HG03521 (cell line): Measurements from ENCODE around the gene CPNE5.

Experiments used
- ATAC-seq: cut with Tn5 transposase; IDR thresholded peaks from one replicate; pipeline ENCODE4 v1.9.1; 2021; ENCODE audit warnings: mild to moderate bottlenecking, moderate library complexity; ENCODE audit not compliant: unreplicated experiment

CPNE5 gene

DNA sequence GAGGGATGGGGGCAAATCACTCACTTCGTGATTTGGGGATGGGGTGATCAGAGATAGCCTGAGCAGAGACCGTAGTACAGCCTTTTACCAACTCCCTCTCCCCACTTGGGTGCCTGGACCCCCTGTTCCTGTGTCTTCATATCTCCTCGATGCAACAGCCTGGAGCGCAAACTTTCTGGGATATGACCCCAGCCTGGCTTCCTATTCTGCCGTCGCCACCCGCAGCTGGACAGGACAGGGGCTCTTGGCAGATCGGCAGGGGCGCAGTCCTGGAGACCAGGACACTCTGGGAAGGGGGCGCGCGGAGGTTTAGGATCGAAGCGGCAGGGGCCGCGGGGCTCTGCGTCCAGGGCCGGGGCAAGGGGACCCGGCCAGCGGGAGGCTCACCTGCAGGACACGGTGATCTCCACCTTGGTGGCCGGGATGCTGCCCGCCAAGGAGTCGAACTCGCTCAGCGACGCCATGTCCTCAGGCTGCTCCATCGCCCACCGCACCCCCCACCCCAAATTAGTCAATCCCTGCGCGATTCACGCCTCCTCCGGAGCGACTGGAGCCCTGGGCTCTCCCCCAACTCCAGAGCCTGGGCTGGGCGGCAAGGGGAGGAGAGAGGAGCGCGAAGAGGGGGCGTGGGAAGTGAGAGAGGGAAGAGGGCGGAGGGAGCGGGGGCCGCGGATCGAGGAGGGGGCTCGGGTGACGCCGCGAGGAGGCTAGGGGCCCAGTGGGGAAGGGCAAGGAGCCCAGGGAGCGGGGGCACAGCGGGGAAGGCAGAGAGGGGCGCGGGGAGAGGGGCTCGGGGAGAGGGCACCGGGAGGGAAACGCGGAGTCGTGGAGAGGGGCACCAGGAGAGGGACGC lies at the start of gene CPNE5:
Gene CPNE5 (minus strand): TSS at position 549 of the 853 bp plus-strand sequence. CDS start 67 bp downstream, at position 482.
- no peak for ATAC-seq

DNA sequence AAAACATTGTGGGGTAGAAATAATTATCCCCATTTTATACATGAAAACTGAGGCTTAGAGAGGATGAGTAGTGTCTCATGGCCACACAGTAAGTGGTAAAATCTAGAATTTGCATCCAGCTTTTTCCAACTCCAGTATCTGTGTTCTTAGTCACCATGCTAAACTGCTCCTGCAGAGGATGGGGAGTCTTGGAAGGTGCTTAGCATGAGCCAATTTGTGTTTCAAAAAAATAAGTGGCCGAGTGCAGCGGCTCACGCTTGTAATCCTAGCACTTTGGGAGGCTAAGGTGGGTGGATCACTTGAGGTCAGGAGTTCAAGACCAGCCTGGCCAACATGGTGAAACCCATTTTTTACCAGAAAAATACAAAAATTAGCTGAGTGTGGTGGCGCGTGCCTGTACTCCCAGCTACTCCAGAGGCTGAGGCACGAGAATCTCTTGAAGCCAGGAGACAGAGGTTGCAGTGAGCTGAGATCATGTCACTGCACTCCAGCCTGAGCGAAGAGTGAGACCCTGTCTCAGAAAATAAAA lies 48.9 kb upstream of the CPNE5 start:
- no peak for ATAC-seq

DNA sequence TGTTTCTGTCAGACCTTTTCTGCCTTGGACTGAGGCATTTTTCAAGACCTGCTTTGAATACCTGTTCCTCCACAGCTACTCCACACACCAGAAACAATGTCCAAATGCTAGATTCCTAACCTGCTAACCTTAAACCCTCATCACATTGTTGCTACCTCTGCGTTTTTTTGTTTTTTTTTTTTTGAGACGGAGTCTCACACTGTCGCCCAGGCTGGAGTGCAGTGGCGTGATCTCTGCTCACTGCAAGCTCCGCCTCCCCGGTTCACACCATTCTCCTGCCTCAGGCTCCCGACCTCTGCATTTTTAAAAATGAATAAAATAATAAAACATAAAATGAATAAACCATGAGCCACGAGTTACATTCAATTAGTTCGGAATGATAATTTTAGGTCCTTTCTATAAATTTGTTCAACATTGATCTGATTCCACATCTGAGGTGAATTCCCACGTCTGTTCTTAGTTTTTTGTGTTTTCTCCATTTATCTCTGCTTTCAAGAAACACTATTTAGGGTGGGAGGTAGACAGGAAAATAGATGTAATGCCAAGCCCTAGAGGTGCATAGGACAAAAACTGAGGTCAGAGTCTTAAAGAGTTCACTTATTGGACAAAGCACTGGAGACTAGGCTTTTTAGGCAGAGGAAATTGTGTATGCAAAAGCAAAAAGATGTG lies 47.8 kb upstream of the CPNE5 start:
- no peak for ATAC-seq

DNA sequence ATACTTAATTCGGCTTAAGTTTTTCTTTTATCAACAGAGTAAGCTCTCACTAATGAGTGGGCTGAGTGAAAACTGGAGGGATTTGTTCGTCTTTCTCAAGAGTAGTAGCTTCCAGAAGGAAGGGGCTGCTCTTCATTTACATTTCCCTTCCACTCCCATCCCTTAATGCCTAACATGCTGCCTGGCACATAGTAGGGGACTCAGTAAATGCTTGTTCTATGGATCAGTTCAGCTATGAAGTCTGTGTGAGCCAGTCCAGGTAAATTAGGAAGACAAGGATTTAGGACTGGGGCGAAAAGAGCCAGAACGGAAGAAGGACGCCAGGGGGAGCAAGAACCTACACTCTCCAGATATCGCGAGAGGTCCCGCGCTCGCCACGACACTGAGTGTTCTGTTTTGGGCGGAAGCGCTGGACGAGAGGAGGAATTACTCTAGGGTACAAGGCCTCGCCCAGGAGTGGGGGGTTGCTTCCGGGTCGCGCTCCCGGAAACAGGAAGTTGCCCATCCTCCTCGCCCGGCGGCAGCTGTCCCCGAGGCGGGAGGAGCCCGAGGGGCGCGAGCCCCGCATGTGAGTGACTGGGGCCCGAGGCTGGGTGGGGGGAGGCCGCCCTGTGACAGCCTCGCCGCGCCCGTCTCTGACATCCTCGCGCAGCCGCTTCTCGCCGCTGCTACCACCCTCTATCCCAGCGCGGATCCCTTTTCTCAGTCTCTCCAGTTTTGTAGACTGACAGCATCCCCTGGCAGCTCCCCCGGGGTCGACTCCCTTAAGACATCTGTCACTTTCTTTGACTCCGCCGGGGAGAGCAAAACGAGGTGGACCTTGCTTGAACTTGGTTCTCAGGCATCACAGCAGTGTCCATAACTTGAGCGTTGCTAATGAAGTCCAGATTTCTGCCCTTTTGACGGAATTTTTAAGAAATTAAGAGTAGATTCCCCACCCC lies 46.5 kb upstream of the CPNE5 start, which contains the start of gene C6orf89:
Gene C6orf89 (plus strand): TSS at position 492 of the 941 bp plus-strand sequence. CDS start 13,493 bp downstream, outside the sequence.
- peak; percentile 93 for ATAC-seq

DNA sequence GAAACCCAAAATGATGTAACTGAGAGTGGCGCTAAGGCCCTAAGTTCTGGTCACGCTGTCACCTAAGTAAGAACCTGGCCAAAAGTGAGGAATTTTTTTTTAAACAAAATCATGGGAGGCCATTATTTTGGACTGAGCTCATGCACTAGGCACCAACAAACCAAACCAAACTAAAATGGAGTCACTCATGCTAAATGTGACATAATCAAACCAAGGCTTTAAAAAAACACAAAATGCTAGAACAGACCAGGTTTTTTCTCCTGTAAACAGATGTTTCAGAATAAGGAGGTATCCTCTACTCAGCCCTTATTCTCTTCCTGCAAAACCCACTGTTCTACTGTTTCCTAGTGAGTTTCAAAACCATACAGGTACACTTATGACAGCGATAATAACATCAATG lies 45.4 kb upstream of the CPNE5 start:
- no peak for ATAC-seq

DNA sequence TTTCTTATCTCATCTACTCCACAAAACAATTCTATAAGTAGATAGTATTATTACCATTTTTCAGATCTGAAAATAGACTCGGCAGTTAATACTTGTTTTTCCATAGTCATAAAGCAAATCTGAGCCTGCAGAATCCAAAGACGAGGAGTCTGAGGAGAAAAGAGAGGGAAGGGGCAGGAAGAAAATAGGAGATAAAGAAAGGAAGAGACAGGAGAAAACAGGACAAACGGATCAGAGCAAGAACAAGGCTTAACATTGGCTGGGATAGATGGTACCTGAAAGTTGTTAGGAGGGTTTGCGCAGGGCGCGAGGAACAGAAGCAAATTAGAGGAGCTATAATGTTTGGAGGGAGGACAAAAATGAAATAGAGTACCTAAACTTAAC lies 36.0 kb upstream of the CPNE5 start:
- no peak for ATAC-seq

DNA sequence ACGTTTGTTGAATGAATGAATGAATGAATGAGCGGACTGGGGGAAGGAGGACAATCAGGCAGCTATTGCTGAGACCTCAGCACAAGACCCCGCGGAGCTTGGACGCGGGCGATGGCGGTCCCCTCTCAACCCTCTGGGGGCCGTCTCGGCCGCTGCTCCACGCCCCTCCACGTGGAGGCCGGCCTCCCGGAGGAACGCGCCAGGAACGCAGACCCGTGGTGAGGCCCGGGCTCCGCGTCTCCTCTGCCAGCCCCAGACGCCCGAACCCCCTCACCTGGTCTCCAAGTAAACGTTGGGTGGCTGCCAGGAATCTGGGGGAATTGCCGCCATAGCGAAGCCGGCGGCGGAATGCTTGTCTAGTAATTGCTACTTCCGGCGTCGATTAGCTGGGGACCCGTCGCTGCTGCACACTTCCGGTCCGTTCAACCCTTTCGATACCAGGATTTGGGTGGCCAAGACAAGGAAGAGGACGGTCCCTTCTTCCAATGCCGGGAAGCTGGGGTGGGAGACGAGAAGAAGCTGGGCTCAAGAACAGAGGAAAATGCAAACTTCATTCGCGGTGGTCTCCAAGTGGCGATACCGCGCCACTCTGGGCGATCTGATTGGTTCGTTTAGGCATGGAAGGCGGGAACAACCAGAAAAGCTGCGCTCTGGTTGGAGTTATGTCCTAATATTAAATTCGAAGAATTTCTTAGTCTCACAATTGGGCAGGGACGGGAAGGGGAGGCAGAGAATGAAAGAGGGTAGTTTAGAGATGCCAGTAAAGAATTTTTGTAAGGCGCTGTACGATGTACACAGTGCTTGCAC lies 35.4 kb upstream of the CPNE5 start, which contains the start of gene PPIL1:
Gene PPIL1 (minus strand): TSS at position 361 of the 807 bp plus-strand sequence. CDS start 31 bp downstream, at position 330.
- peak; percentile 72 for ATAC-seq

DNA sequence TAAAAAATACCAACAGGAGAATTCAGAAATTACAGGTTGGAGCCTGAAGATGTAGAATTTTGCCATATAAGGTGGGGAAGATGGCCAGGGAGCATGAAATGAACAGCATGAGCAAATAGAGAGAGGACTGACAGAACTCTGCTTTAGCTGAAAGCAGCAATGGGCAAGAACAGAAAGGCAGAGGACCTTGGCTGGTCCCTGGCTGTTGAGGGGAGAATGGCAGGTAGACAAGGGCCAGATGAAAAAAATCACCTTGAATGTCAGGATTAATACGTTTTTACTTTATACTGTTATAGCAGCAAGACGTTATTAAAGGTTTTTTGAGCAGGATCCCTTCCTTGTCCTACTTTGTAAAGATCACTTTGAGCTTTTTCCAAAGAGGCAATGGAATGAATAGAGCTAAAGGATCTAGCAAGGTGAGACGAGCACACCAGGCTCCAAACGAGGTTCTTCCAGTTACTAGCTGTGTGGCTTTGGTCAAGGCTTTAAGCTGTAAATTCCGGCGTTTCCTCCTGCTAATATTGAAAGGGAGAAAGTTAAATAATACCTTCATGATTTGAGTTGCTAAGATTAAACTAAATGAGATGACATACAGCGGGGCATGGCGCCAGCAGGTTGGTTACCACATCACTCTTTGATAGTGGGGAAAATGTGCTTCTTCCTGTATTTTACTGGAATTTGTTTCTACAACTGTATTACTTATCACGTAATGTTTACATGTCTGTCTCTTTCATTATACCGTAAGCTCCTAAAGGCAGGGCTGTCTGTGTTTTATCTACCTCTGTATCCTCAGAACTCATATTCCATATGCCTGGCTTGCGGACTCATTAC lies 34.6 kb upstream of the CPNE5 start:
- ATAC-seq, result no peak

DNA sequence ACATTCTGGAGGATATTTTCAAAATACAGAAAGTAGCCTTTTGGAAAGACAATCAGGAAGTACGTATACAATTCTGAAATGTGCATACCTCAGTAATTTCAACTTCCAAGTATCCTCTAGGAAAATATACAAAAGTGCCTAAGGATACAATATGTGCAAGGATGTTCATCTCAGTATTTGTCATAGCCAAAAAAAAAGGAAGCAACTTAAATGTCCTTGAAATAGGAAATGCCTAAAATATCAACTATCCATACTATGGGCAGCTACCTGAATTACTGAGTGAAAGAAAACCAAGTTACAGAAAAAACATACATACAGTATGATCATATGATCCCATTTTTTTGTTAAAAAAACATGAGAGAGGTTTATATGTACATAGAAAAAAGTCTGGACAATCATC lies 33.9 kb upstream of the CPNE5 start:
- ATAC-seq, result no peak

DNA sequence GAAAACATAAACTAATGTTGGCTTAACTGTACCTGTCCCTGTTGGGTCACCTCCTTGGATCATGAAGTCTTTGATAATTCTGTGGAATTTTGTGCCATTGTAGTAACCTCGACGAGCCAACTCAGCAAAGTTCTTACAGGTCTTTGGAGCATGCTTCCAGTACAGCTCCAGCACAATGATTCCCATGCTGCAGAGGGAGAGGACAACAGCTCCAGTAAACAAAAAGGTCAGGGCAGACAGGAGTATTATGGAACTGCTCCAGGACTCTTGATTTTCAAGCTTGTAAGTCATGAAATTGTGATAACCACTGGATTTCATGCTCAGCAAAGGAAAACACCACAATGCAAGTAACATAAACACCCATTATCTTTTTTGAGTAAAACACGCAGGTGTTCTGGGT lies 32.4 kb upstream of the CPNE5 start:
- no peak for ATAC-seq

DNA sequence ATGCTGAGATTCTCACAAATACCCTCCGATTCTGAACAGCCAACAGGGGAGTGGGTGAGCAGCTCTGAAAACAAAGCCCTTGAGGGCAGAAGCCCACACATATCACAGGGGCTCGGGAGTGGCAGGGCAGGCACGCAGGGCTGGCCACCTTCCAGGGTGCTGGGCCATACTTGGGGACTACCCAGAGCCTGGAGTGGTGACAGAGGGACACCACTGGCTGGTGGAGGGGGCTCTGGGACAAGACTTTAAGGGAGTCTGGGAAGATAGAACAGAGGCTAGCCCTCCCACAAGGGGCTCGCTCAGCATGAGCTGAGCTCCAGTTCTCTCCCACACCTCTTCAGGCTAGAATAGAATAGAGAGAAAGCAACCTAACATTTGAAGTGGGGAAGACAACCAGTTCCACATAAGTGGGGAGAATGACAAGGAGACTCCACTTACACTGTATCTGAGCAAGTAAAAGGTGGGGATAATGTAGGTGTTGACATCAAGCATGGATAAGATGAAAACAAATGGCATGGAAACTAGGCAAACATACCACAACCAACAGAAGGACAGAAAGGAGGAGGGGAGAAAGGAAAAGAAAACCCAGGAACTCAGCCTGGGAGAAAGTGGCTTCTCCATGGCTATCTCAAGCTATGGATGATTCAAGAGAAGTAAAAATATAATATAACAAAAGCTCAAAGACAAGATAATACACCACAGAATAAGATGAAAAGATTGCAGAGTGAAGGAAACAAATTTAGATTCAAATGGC lies 28.4 kb upstream of the CPNE5 start:
- no peak for ATAC-seq

DNA sequence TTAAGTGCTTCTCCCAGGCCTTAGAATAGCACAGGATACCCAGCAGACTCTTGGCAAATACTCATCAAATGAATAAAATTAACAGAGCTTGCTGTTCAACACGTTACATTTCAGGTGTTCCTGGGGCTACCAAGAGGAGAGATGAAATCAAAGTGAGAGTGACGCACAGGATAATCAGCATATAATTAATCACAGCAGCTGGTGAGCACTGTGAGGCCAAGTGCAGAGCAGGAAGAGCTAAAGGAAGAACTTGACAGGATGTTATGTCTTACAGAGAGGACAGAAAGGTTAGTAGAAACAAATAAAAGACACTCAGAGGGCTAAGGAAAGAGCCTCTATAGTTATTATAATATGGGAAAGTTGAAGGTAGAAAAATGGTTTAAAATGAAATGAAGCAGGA lies 26.6 kb upstream of the CPNE5 start:
- no peak for ATAC-seq

DNA sequence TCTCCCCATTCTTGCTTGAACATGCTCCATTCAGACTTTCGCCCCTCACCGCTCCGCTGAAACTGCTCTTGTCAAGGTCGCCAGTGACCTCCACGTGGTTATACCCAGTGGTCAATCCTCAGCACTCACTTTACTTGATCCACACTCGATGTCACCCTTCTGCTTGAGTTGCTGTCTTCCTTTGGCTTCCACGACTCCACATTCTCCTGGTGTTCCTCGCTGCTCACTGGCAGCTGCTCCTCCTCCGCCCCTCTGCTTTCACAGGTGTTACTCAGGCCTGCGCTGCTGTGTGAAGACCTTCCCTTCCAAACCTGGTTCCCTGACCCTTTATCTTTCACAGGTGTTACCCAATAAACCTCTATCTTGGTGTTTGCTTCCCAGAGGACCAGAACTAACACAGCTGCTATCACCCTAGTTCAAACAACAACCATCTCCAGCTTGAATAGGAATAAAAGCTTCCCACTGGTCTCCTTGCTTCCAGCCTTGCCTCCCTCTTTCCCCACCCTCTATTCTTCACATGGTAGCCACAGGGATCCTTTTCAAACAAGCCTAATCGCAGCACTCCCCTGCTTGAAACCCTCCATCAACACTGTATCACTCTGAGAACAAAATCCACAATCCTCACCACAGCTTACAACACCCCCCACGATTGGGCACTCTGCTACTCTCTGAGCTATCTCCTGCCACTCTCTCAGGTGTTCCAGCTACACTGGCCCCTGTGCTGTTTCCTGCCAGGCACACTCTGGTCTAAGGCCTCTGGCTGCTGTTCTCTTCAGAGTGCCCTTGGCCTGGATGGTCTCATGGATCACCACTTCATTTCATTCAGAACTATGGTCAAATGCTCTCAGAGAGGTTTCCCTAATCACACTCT lies 24.7 kb upstream of the CPNE5 start:
- ATAC-seq, result no peak

DNA sequence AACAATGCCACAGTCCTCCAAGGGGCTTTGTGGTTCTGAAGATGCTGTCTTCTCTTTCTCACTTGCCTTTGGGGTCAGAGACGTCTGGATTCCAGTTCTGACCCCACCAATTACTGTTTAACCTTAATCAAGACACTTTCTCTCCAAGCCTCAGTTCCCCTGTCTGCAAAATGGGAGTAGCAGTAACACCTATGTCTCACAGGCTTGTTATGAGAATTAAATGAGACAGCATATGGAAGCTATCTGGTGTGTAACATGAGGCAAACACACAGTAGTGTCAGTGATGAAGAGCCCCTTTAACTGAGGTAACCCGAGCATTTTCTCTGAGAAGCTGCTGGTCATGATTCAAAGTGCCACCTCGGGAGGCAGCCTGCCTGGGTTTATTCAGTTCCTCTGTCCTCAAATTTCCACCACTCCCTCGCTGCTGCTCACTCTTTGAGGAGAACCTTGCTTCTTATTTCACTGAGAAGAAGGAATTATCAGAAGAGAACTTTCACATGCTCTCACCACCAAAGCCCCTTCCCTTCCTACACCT lies 23.7 kb upstream of the CPNE5 start:
- no peak for ATAC-seq

DNA sequence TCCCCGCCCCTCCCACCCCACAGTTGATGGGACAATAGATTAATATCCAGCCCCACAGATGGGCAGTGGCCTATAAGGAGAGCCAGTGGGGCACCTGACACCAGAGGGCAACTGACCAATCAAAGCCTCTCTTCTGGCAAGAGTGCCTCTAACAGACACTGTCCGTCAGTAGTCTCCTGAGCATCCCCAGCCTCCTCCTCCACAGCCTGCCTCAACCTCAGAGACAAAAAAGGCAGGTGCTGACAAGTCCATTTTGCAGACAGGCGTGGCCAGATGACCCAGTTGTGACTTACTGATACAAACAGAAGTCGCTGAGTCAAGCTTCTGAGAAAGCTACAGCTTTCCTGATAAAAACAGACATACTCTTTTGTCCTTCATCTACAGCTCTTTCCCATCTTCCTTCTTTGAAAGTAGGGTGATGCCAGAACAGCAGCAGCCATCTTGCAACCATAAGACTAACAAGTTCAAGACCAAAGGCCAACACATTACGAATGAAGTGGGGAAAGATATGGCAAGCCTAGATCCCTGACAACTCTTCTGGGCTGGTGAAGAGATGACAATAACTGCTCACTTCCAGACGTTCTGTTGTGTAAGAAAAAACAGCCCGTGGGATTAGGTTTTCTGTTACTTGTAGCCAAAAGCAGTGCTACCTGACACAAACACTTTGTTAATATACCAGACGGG lies 23.1 kb upstream of the CPNE5 start:
- ATAC-seq, result no peak

DNA sequence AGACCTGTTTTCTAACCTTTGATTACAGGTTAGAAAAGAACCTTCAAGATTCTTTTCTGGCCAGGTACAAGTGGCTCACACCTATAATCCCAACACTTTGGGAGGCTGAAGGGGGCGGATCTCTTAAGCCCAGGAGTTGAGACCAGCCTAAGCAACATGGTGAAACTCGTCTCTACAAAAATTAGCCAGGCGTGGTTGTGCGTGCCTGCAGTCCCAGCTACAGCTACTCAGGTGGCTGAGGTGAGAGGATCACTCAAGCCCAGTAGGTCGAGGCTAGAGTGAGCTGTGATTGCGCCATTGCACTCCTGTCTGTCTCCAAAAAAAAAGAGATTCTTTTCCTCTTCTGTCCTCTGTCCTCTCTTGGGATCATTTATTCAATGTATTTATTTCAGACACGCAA lies 20.9 kb upstream of the CPNE5 start:
- ATAC-seq, result no peak
